COR-L47 (cell line): Measurements from ENCODE around the gene CPSF4L.

Experiments
- DNase-seq: peaks from one replicate; lab custom pipeline; 2025; lab: John Stamatoyannopoulos, UW

The CPSF4L gene

DNA sequence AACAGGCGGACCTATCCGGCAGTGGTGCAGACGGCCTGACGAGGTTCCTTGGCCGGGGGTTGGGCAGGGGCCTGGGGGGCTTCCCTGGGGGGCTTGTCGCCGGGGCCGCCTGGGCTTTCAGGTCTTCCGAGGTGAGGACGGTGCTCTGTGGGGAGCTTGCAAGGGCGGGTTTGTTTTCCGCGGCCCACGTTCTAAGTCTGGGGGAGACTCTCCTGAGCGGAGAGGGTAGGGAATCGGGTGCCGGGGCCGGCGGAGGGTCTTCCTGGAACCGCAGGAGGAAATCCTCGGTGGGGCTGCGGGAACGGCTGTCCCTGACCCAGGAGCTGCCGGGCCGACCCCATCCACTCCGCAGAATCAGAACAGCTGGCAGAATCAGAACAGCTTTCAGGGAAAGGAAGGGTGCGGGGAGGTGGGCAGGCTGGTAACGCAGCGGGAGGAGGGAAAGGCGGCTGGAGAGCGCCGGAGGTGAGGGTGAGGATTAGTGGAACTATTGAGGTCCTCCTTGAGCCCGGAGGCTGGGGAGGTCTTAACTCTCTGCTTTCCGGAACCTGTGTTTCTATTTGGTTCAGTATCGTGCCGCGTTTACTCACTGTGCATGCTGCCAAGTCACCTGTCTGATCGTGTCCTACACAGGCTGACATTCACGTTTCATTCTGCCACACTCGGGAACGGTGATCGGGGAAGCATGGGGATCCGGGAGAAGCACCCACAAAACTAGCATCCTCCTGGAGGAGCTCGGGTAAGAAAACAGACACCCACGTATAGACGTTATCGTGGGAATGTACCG lies 28.9 kb downstream of the CPSF4L start:
- DNase-seq, result peak; percentile 52

DNA sequence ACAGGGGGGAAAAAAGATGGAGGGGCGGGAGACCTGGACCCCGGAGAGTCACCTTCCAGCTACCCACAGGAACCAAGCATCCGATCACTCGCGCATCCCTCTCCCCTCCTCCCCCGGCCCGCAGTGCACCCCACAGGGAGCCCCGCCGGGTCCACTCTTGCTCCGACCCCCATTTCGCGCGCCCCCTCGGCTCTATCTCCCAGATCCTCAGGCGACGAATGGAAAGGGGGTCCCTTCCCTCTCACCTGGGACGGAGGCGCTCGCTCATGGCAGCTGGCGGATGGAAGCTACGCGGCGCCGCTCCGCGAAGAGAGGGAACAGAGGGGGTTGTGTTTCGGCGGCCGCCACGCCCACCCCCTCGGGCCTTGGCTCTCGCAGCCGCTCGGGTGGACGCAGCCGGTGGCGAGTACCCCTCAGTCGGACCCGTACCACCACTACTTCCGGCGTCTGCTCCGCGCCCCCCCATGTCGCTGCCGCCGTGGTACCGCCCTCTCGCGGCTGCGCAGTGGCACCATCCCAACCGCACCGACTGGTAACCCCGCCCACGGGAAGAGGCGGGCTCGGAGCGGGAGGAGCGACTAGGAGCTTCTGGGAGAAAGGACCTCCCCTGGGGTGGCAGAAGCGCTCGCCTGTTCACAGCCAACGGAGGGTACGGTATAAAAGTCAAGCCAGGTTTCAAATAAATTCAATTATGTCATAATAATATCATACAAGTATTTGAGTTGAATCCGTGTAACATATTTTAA lies 29.7 kb downstream of the CPSF4L start:
- peak; percentile 95 for DNase-seq

DNA sequence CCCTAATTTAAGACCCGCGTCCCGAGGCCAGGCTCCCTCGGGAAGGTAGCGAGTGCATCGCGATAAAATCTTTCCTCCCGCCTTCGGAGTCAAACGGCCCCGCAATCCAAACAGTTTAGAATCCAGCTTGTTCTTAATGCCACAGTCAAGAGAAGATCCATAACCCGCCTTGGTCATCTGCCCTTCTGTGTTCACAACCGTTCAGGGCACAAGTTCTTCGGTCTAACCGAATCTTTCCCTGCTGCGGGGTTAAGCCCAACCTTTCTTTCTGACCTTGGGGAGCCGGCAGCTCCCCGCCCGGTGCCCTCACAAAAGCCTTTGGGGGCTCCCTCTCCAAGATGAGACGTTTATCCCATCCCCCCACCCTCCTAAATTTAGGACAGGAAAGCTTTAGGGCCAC lies 30.3 kb downstream of the CPSF4L start:
- no peak for DNase-seq

DNA sequence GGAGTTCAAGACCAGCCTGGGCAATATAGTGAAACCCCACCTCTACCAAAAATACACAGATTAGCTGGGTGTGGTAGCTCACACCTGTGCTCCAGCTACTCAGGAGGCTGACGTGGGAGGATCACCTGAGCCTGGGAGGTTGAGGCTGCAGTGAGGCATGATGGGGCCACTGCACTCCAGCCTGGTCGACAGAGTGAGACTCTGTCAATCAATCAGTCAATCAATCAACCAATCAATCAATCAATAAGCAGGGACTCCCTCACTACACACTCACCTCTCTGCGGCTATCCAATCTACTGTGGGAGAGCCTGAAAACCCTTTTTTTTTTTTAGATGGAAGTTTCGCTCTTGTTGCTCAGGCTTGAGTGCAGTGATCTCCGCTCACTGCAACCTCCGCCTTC lies 31.6 kb downstream of the CPSF4L start:
- DNase-seq, result no peak

DNA sequence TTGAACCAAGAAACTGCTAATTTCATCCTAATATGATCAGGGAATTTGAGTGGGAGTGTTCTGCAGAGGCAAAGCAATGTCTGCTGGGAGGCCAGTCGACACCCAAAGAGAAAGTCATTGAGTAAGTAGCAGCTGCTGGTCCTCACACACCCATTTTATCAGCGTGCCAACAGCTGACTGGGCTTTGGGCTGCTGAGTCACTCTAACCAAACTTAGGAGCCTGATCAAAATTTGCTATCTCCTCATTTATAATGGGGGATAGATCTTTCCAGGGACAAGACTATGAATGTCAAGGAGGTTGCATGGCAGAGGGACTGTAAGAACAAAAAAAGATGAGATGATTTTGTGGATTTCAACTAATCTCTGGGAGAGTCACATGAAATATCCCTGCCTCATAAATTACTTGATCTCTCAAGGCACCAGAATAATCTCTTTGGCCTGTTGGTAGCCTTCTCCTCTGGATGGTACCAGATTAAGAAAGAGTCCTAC lies 32.9 kb downstream of the CPSF4L start:
- DNase-seq, result no peak

DNA sequence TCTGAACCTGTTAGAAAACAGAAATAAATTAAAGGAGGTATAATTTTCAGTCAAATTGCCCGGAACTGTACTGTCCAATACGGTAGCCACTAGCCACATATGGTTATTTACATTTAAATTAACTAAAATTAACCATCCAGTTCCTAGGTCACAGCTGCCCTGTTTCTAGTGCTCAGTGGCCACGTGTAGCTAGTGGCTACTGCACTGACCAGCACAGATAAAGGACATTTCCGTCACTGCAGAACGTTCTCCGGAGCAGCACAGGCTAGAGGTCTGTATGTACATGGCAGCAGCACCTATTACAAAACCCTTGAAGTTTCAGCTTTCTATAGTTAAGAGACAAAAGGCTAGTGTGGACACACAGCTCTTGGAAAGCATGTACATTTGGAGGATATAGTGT lies 33.7 kb downstream of the CPSF4L start:
- no peak for DNase-seq

DNA sequence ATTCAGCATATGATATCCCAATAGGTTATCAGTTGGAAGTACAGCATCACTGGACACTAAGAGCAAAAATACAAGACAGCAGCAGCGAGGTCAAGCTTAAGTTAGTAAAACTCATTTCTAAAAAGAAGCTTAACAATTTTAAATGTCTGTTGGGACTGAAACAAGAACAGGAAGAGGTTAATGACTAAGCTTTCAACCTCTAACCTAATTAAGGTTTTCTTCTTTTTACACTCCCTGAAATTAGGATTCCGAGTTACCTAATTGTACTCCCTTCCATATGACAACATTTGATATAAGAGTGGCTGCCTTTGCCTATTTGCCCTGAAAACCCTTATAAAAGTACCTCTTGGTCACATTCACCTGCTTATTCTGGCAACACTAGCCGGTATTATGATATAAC lies 34.3 kb downstream of the CPSF4L start:
- DNase-seq, result no peak

DNA sequence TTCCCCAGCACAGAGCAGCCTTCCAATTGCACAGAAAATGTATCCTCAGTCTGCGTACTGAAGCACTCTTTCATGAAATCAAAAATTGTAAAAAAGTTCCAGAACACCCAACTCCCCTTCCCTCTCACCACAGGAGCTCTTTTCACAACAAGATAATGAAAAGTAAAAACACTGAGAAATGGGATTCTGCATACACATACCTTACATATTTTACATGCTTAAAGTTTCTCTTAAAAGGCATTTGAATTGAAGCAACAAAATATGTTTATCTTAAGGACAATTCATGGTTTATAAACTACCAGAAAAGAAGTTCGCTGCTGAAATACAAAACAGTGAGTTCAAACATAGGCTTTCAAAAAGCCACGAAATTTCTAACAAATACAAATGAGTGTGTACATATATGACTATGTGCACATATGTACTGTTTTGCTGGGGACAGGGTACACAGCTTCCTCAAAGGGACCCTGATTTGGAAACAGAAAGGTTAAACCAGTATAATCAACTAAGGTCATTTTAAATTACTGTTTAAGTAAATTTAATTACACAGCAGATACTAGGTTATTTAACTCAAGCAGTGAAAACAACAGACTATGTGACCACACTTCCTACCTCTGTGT lies 35.0 kb downstream of the CPSF4L start:
- no peak for DNase-seq

DNA sequence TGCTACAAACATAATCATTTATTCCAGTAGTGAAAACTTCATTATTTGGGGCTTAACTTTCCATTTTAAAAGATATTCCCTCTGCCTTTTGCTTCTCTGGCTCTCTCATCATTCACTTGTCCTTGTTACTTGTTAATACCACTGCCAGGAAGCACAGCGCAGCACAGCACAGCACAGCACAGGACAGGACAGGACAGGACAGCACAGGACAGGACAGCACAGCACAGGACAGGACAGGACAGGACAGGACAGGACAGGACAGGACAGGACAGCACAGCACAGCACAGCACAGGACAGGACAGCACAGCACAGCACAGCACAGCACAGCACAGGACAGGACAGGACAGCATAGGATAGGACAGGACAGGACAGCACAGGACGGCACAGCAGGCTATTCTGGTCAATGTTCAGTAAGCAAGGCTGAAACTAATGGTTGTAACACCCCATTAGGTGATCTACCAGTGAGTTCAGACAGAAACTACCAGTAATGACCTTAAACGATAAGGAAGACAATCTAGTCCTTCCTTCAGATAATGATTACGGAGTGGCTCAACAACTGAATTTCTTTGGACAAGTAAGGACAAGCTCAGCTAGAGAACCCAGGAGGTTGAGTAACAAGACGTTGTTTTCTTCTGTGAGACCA lies 36.9 kb downstream of the CPSF4L start:
- DNase-seq, result no peak

DNA sequence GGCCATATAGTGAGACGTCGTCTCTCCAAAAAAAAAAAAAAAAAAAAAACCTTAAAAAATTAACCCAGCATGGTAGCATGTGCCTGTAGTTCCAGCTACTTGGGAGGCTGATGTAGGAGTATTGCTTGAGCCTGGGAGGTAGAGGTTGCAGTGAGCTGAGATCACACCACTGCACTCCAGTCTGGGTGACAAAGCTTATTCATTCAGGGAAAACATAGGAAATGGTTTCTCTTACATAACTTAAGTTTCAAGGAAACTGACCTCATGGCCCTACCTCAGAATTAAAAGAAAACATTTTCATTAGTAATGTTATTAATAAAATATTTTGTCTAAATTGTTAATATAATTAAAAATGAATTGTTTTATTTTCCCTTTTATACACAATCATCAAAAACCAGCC lies 37.4 kb downstream of the CPSF4L start:
- no peak for DNase-seq

DNA sequence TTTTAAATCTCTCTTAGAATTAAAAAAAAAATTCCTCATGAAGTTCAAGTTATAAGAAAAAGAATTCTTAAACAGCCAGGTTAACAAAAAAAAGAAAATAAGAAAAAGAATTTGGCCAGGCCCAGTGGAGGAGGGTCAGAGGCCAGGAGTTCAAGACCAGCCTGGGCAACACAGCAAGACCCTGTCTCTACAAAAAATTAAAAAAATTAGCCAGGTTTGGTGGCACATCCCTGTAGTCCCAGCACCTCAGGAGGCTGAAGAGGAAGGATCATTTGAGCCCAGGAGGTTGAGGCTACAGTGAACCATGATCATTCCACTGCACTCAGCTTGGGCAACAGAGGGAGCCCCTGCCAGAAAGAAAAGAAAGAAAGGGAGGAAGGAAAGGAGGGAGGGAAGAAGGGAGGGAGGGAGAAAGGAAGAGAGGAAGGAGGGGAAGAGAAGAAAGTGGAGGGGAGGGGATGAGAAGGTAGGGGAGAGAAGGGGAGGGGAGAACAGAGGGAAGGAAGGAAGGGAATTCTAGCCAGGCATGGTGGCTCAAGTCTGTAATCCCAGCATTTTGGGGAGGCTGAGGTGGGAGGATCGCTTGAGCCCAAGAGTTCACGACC lies 38.0 kb downstream of the CPSF4L start:
- DNase-seq, result no peak

DNA sequence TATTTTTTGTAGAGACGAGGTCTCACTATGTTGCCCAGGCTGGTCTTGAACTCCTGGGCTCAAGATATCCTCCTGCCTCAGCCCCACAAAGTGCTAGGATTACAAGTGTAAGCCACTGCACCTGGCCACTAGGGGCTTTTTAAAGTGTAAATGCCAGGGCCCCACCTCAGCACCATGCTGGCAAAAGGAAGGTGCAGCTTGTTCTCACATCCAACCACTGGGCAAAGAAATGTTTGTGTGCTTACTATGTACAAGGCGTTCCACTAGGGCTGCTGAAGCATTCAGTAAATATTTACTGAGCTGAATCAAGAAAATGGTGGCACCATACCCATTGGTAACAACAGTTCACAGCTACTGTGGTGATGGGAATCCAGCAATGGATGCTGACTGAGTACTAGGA lies 46.2 kb downstream of the CPSF4L start:
- DNase-seq, result no peak

DNA sequence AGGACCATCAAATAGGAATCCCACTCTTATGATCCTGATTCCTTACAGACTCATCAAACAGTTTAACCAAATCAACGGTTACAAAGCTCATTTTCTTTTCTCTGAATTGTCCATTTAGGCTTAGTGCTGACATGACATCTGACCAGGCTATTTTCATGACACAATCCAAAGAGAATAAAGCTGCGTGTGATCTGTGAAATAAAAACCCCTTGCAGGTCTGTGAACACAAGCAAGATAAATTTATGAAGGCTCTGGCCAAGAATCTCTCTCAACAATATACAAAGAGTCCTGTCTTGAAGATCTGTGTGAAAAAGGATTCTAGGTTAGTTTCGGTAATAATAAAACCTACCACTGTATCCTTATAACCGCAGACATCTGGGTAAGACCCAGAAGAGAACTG lies 46.8 kb downstream of the CPSF4L start:
- no peak for DNase-seq

DNA sequence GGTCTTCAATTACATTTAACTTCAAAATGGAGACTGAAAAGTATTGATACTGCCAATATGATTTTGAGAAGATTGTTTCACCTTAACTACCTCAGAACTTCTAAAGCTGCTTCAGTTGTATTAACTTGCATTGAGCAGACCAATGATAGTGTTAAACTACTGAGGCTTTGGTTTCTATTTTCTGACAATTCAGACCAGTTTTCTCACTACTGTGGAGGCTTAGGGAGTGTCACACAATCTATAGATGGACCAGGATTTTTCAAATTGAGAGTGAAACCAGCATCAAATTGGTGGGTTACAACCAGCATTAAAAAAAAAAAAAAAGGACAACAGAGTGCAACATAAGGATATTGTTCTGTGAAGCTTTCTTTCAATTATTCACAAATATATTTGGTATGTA lies 47.7 kb downstream of the CPSF4L start:
- no peak for DNase-seq

DNA sequence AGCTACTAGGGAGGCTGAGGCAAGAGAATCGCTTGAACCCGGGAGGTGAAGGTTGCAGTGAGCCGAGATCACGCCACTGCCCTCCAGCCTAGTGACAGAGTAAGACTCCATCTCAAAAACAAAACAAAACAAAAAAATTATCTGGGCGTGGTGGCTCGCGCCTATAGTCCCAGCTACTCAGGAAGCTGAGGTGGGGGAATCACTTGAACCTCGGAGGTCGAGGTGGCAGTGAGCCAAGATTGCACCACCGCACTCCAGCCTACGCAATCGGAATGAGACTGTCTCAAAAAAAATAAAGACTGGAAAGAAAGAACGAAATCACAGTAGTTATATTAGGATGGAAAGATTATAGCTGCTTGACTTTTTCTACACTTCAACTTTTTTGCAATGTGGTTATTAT lies 49.9 kb downstream of the CPSF4L start:
- no peak for DNase-seq

DNA sequence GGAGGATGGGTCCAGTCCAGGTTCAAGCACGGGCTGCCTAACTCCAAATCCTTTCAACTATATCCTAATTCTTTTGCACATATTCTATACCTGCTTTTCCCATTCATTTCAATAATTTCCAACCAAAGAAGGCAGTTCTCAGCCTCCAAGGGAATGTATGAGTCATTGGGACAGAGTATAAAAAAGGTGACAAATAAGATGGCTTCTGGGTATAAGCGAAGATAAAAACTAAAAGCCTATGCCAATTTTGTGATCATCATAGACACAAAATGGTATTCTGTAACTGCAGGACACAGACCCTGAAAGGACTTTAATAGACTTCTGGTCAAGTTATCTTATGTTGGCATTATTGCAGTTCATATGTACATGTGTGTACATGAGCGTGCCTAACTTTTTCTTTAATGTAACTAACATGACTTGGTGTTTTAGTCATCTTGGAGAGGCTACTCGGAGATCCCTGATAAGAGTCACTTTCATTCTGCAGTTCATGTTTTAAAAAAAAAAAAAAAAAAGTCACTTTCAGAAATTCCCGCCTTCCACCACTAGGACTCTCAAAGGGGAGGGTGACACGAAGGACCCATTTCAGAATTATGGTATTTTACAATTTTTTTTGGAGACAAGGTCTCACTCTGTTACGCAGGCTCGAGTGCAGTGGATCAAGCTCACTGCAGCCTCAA lies 51.5 kb downstream of the CPSF4L start:
- no peak for DNase-seq

DNA sequence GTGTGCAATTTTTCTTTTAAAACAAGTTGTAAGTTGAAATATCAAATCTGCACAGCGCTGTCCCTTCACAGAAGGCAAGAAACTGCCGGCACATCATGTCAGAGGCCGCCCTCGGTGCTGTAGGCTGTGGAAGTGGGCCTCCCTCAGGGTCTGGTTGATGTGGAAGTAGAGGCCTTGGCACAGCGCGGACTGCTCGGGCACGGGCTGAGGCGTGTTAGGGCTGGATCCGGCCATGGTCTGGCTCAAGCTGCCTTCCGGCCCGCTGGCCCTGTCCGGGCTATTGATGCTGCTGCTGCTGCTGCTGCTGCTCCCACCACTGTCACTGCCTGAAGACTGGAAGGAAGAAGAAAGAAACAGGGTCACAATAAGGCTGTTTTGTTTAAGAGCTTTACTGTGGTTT lies 52.2 kb downstream of the CPSF4L start:
- DNase-seq, result no peak

DNA sequence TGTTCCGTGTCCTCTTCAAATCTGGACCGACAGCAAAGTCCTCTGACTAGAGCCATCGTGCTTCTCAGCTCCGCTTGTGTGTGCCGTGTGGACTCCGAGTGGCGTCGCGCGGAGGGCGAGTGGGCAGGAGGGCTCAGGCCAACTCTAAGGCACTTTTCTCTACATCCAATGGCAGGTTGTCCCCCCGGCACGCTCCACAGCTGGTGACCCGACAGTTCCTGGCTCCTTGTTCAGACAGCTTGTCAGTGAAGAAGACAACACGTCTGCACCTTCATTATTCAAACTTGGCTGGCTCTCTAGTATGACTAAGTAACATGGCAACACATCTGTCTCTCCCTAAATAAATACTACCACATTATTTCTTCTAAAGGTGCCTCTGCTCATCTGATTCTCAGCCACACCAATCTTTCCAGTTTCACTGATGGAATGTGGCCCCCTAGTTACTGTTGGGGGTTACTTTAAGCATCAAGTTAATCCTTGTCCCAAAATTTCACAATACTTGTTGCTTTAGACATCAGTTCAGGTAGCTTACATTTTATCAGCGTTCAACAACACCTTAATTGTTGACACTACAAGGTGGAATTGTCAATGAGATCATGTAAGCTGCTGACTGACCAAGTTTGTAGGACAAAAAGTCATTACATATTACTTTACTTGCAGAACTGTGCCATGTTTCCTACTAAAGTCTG lies 53.4 kb downstream of the CPSF4L start:
- DNase-seq, result no peak

DNA sequence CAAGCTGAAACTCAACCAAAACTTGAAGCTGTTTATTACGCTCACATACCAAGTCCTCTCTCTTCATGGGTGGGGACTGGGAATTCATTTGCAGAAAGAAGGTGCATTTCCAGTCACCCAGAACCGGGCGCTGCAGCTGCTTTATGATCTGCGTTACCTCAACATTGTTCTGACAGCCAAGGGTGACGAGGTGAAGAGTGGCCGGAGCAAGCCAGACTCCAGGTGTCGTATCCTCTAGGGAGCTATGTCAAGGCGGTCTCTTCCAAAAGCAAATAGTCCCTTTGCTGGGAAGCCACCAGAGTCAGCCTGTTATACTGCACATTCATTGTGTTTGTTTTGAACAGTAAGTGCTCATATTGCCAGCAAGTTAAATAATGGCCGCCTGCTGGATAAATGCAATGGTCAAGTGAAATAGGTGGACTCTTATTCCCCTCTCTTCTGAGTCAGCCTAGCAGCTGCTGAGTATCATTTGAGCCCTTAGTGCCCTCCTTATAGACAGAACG lies 56.2 kb downstream of the CPSF4L start:
- no peak for DNase-seq

DNA sequence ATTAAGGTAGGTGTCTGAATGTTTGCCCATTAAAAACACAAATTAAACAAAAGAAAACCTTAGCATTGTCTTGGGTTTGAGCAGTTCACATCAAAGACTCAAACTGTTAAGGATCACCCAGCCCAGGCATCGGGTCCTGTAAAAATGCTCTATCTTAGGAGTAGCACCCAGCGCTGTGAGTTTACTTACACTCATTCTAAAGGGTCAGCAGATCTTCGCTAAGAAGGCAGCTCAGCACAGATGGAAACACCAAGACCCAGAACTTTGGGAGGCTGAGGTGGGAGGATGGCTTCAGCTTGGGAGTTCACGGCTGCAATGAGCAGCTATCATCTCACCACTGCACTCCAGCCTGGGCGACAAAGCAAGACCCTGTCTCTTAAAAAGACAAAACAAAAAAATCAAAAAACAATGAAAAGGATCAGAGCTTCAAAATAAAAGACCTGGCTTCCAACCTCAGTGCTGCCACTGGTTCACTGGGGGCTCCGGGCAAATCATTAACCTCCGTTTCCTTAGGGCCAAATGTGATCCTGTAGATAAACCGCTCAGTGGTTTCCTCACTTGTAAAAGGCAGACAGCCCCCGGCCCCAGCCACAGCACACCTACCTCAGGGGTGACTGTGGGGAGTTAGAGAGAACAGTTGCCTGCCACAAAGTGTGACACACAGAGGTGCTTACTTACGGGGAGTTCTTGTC lies 57.7 kb downstream of the CPSF4L start:
- no peak for DNase-seq
